HepG2 (cell line): Measurements from ENCODE around the gene SIAH1. TPM values are rescaled to one million over a fixed set of nuclear protein-coding genes. Genes with fewer than 3 reads are reported as not detected.

Experiments used
- ATAC-seq: fragments of 200-7000 bp; cut with Tn5 transposase; 3 replicates; pipeline ENCODE4 v1.9.1; 2020; ENCODE audit warnings: mild to moderate bottlenecking, moderate library complexity
- BruUV-seq: library from RNA; stranded (reverse); fragments of 400-500 nt; replicated peaks from 2 replicates; lab custom pipeline; 2021; lab: Mats Ljungman, UMichigan
- CTCF ChIA-PET: fragments of 300-600 bp; formaldehyde crosslinking; extraction: SDS; loops from one replicate; lab custom pipeline; 2021; ENCODE audit warnings: low total read pairs, inconsistent platforms, low intra/inter-chr PET ratio; lab: Yijun Ruan, JAX
- POLR2A ChIA-PET: fragments of 350-600 bp; sonication (Branson Sonifier 250); formaldehyde crosslinking; loops from one replicate; lab custom pipeline; 2020; ENCODE audit warnings: antibody characterized with exemption, inconsistent platforms; lab: Yijun Ruan, JAX
- DNase-seq: peaks from one replicate; pipeline ENCODE4 v3.0.0-alpha.2; 2015; ENCODE audit warnings: low spot score
- FAIRE-seq: peaks from 3 replicates; lab custom pipeline; 2011; peaks lifted over from hg19 to GRCh38; lab: Jason Lieb, UNC
- H2AFZ ChIP-seq: one replicate; pipeline ENCODE4 v1.6.1; 2011; ENCODE audit warnings: low read length, inconsistent platforms
- H3K27ac ChIP-seq: fragments of 300-600 bp; 3 replicates; pipeline ENCODE4 v1.8.0; 2011; ENCODE audit warnings: mixed run types, mild to moderate bottlenecking, mixed read lengths, low read length, inconsistent platforms; ENCODE audit not compliant: insufficient read depth; ENCODE audit errors: extremely low read length
- H3K27me3 ChIP-seq, 2 experiments: fragments of 200-600 bp in 1 of 2; 2 replicates in 1 of 2; 3 replicates in 1 of 2; pipeline versions ENCODE4 v1.6.0 to v1.8.0; 2011; ENCODE audit warnings: low read length in 2 of 2, mild to moderate bottlenecking in 2 of 2, moderate library complexity in 2 of 2, inconsistent platforms in 1 of 2; ENCODE audit not compliant: insufficient read depth in 2 of 2, control insufficient read depth in 1 of 2
- H3K36me3 ChIP-seq, 2 experiments: fragments of 200-600 bp in 1 of 2; replicated peaks in 1 of 2; 2 replicates in 1 of 2; 3 replicates in 1 of 2; pipeline versions ENCODE4 v1.5.1 to v1.8.0; 2011; ENCODE audit warnings: low read length in 2 of 2, inconsistent platforms in 1 of 2; ENCODE audit not compliant: insufficient read depth in 2 of 2, control insufficient read depth in 1 of 2
- H3K4me1 ChIP-seq: 2 replicates; pipeline ENCODE4 v1.5.1; 2012; ENCODE audit warnings: low read length, inconsistent platforms; ENCODE audit not compliant: insufficient read depth
- H3K4me2 ChIP-seq: 2 replicates; pipeline ENCODE4 v1.6.0; 2011; ENCODE audit warnings: low read depth, low read length, inconsistent platforms
- H3K4me3 ChIP-seq, 3 experiments: fragments of 200-600 bp in 1 of 3; sonication (generic), shearing (Covaris generic) in 1 of 3; replicated peaks in 1 of 3; 2 replicates each; pipeline ENCODE4 v1.5.1; 2011 to 2016; ENCODE audit warnings: low read length in 3 of 3, inconsistent platforms in 2 of 3, low read depth in 2 of 3, mild to moderate bottlenecking in 2 of 3, control low read depth in 1 of 3, mixed read lengths in 1 of 3; ENCODE audit not compliant: insufficient read depth in 1 of 3
- H3K79me2 ChIP-seq: one replicate; pipeline ENCODE4 v1.6.1; 2011; ENCODE audit warnings: low read length, inconsistent platforms; ENCODE audit not compliant: insufficient read depth
- H3K9ac ChIP-seq: 2 replicates; pipeline ENCODE4 v1.6.0; 2011; ENCODE audit warnings: mild to moderate bottlenecking, low read depth, low read length, inconsistent platforms; ENCODE audit not compliant: insufficient read depth
- H3K9me3 ChIP-seq: 2 replicates; pipeline ENCODE4 v1.5.1; 2012; ENCODE audit warnings: mild to moderate bottlenecking, low read length
- H4K20me1 ChIP-seq: 2 replicates; pipeline ENCODE4 v1.6.0; 2011; ENCODE audit warnings: inconsistent platforms, mild to moderate bottlenecking, low read length, moderate library complexity; ENCODE audit not compliant: insufficient read depth
- CEBPG ChIP-seq: IDR thresholded peaks from 2 replicates; pipeline ENCODE4 v1.6.1; 2016
- GFI1 ChIP-seq: sonication (generic); formaldehyde crosslinking; IDR thresholded peaks from 2 replicates; pipeline ENCODE4 v1.5.0; 2020; ENCODE audit warnings: missing genetic modification reagents, mild to moderate bottlenecking, borderline replicate concordance
- IRX3 ChIP-seq: sonication (generic); formaldehyde crosslinking; IDR thresholded peaks from 2 replicates; pipeline ENCODE4 v1.8.1; 2023; ENCODE audit warnings: mild to moderate bottlenecking, low read depth, missing genetic modification reagents, borderline replicate concordance
- KDM2A ChIP-seq: sonication (generic); formaldehyde crosslinking; IDR thresholded peaks from 2 replicates; pipeline ENCODE4 v1.4.0; 2020; ENCODE audit warnings: low read depth, missing genetic modification reagents, borderline replicate concordance
- MED8 ChIP-seq: sonication (generic); formaldehyde crosslinking; IDR thresholded peaks from 2 replicates; pipeline ENCODE4 v1.8.1; 2023; ENCODE audit warnings: mild to moderate bottlenecking, missing genetic modification reagents; ENCODE audit not compliant: insufficient replicate concordance
- NFATC3 ChIP-seq: sonication (generic); formaldehyde crosslinking; IDR thresholded peaks from 2 replicates; pipeline ENCODE4 v1.5.1; 2020; ENCODE audit warnings: mild to moderate bottlenecking, missing genetic modification reagents
- STAT5B ChIP-seq: sonication (generic); formaldehyde crosslinking; IDR thresholded peaks from 2 replicates; pipeline ENCODE4 v1.4.0; 2020; ENCODE audit warnings: missing genetic modification reagents
- ZNF12 ChIP-seq: sonication (generic); formaldehyde crosslinking; IDR thresholded peaks from 2 replicates; pipeline ENCODE4 v1.5.0; 2020; ENCODE audit warnings: missing genetic modification reagents
- WGBS: methylation state at CpG from one replicate; pipeline ENCODE4 v1.1.6; 2017; ENCODE audit warnings: low lambda C conversion rate; 5-methylcytosine and 5-hydroxymethylcytosine counted together
- in situ Hi-C: cut with HindIII; loops from 2 replicates; pipeline ENCODE4 v1.10.0; 2017; ENCODE audit warnings: low pct_unique_long_range_greater_than_20kb; ENCODE audit not compliant: extremely low pct_ligation_motif_present
- intact Hi-C: fragments of 100-400 bp; cut with micrococcal nuclease; formaldehyde crosslinking; loops from one replicate; pipeline ENCODE4 v1.10.0; 2022; ENCODE audit not compliant: unreplicated experiment
- polyA plus RNA-seq, 8 experiments: library from polyadenylated mRNA; depleted of rRNA in 3 of 8; stranded (reverse) in 7 of 8; unstranded in 1 of 8; fragments of >200 nt; fragmentation: Illumina TruSeq in 4 of 8; extraction: Trizol in 4 of 8; gene quantifications; 2 replicates each; pipeline versions ENCODE4 v1.2.1 to v1.2.3, GENCODE V29; 2011 to 2016; ENCODE audit warnings: low read depth in 4 of 8, missing spikeins in 1 of 8, mixed read lengths in 1 of 8; ENCODE audit not compliant: insufficient read depth in 1 of 8
- total RNA-seq, 5 experiments: library from RNA; depleted of rRNA; stranded (reverse); fragments of >200 nt; fragmentation: Illumina TruSeq; extraction: Trizol; gene quantifications; 2 replicates each; pipeline ENCODE4 v1.2.3, GENCODE V29; 2016; ENCODE audit warnings: low read depth in 1 of 5
- TF ChIP-seq, protein P1 (sequence below): sonication (generic); formaldehyde crosslinking; IDR thresholded peaks from 2 replicates; pipeline ENCODE4 v1.8.1; 2023; ENCODE audit warnings: mild to moderate bottlenecking, moderate library complexity, missing genetic modification reagents
- TF ChIP-seq, protein P2 (sequence below), 2 experiments: fragments of 450-650 bp in 1 of 2; sonication (generic) in 1 of 2; formaldehyde crosslinking; IDR thresholded peaks; 2 replicates each; pipeline versions ENCODE4 v1.5.0 to v1.8.0; 2020 to 2022; ENCODE audit warnings: mild to moderate bottlenecking in 1 of 2, missing genetic modification reagents in 1 of 2
- TF ChIP-seq, protein P3 (sequence below): sonication (generic); formaldehyde crosslinking; IDR thresholded peaks from 2 replicates; pipeline ENCODE4 v1.8.0; 2022; ENCODE audit warnings: low read depth, missing genetic modification reagents
- TF ChIP-seq, protein P4 (sequence below): fragments of 450-650 bp; IDR thresholded peaks from 2 replicates; pipeline ENCODE4 v1.6.1; 2017; ENCODE audit warnings: mild to moderate bottlenecking
- TF ChIP-seq, protein P5 (sequence below), 2 experiments: sonication (generic) in 1 of 2; formaldehyde crosslinking in 1 of 2; IDR thresholded peaks; 2 replicates each; pipeline versions ENCODE4 v1.4.0 to v1.6.1; 2018 to 2020; ENCODE audit warnings: missing genetic modification reagents in 2 of 2, borderline replicate concordance in 1 of 2, low read depth in 1 of 2, mild to moderate bottlenecking in 1 of 2, missing biosample characterization in 1 of 2

Gene SIAH1
- total and polyA plus RNA-seq, 2 of the 13 experiments (the other 11 are each of a cell fraction or from before 2014, with no cell fraction given) = 16.0 to 28.6 TPM

DNA sequence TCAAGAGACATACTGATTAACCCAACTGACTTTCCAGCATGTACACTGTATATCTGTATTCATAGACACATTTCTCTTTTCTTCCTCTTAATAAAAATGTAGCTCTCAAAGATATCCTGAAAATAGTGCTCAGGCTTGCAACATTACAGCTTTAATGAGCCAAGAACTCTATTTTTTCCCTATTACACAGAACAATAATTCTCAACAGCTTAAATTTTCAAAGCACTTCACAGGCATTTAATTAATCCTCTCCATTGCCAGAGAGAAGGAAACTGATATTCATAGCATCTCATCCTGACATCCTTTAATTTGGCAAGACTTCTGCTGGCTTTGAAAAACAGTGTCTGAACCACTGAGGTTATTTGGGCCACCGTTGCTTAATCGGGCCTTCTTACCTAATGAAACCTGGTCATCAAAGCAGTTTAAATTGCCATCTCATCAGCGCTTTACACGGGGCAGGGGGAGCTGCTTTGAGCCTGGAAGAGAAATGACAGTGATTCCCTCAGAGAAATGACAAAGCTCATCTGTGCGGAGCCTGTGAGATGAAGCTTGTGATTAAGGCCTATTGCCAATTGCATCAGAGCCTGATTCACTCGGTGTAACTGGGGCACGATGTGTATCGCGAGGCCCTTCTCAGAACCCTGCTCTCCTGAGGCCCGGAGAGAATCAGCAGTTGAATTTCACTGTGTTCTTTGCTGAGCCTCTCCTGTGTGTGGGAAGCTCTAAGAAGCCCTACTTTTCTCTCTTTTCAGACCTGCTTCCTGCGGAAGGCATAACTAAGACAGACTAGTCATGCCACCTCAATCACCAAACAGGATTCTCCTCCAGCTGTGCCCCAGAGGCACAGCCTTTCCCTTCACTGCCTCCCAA is 8.5 kb upstream of the SIAH1 start (continued):
- TF ChIP-seq, protein P1, sequence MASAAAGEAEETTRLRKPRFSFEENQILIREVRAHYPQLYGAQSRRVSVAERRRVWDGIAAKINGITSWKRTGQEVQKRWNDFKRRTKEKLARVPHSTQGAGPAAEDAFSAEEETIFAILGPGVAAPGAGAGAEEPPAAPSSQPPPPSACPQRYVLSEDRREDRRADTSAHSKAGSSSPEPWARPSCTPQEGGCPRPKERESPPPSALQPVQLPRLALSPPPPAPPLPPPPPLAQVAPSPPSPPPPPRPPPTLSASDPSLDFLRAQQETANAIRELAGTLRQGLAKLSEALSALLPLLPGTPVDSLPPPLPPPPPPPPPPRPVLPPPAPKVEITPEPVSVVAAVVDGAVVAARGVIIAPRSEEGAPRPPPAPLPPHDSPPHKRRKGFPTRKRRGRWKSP (CRISPR knock-in tag) = no peak
- TF ChIP-seq NFATC3 (CRISPR knock-in tag) (no peak), GFI1 (CRISPR knock-in tag) (no peak), STAT5B (CRISPR knock-in tag) (no peak), CEBPG (peak; percentile 44; the same call in 1 of the 2 replicates)
- TF ChIP-seq, protein P2, sequence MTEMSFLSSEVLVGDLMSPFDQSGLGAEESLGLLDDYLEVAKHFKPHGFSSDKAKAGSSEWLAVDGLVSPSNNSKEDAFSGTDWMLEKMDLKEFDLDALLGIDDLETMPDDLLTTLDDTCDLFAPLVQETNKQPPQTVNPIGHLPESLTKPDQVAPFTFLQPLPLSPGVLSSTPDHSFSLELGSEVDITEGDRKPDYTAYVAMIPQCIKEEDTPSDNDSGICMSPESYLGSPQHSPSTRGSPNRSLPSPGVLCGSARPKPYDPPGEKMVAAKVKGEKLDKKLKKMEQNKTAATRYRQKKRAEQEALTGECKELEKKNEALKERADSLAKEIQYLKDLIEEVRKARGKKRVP (CRISPR knock-in tag; IDR thresholded peaks at IDR 0.05) = peak in 1 of 2 experiments; percentile 57; a peak in 2 of 4 replicates
- TF ChIP-seq, protein P3, sequence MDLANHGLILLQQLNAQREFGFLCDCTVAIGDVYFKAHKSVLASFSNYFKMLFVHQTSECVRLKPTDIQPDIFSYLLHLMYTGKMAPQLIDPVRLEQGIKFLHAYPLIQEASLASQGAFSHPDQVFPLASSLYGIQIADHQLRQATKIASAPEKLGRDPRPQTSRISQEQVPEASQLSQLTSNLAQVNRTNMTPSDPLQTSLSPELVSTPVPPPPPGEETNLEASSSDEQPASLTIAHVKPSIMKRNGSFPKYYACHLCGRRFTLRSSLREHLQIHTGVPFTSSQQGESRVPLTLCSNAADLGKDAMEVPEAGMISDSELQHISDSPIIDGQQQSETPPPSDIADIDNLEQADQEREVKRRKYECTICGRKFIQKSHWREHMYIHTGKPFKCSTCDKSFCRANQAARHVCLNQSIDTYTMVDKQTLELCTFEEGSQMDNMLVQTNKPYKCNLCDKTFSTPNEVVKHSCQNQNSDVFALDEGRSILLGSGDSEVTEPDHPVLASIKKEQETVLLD = no peak

DNA sequence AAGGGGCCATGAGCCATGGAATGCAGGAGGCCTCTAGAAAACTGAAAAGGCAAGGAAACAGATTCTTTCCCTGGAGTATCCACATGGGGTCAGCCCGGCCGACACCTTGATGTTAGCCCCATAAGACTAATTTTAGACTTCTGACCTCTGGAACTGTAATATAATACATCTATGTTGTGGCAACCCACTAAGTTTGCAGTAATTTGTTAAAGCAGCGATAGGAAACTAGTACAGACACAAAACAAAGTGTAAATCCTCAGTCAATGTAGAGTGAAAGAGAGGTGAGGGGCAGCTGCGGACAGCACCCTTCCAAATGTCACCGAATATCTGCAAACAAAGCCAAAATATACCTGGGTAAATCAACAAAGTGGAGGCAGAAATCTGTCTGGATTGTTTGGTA is 7.2 kb upstream of the SIAH1 start:
- BruUV-seq = no TSS peak
- Histone ChIP-seq H3K4me3 (no peak overlapping the region), H3K9ac (no peak overlapping the region), H3K36me3 (no peaks in the 10 kb centered on the region), H3K79me2 (no peaks in the 10 kb centered on the region), H3K27ac (no peak overlapping the region), H2AFZ (no peak overlapping the region), H4K20me1 (no peaks in the 10 kb centered on the region), H3K9me3 (no peaks in the 10 kb centered on the region), H3K4me1 (peaks cover 60% of the 10 kb centered on the region), H3K4me2 (peak overlapping the region; percentile 8), H3K27me3 (peaks cover 0 to 13% of the 10 kb centered on the region in 2 experiments; a peak in 3 of 5 replicates)
- FAIRE-seq = no peak
- ATAC-seq = peak; percentile 12; the same call in 1 of the 3 replicates
- no peak for DNase-seq
- POLR2A ChIA-PET = no interaction called here
- intact Hi-C loops (no loop called here), in situ Hi-C loops (no loop called here)
- WGBS = 24% methylated on average over 5 of the region's 5 CpGs
- CTCF ChIA-PET = no interaction called here
- TF ChIP-seq ZNF12 = peak; percentile 91
- TF ChIP-seq IRX3 = no peak
- no peak for TF ChIP-seq MED8 (CRISPR knock-in tag)
- TF ChIP-seq, protein P4, sequence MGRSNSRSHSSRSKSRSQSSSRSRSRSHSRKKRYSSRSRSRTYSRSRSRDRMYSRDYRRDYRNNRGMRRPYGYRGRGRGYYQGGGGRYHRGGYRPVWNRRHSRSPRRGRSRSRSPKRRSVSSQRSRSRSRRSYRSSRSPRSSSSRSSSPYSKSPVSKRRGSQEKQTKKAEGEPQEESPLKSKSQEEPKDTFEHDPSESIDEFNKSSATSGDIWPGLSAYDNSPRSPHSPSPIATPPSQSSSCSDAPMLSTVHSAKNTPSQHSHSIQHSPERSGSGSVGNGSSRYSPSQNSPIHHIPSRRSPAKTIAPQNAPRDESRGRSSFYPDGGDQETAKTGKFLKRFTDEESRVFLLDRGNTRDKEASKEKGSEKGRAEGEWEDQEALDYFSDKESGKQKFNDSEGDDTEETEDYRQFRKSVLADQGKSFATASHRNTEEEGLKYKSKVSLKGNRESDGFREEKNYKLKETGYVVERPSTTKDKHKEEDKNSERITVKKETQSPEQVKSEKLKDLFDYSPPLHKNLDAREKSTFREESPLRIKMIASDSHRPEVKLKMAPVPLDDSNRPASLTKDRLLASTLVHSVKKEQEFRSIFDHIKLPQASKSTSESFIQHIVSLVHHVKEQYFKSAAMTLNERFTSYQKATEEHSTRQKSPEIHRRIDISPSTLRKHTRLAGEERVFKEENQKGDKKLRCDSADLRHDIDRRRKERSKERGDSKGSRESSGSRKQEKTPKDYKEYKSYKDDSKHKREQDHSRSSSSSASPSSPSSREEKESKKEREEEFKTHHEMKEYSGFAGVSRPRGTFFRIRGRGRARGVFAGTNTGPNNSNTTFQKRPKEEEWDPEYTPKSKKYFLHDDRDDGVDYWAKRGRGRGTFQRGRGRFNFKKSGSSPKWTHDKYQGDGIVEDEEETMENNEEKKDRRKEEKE = no peak
- no peak for TF ChIP-seq KDM2A (CRISPR knock-in tag)
- TF ChIP-seq, protein P5, sequence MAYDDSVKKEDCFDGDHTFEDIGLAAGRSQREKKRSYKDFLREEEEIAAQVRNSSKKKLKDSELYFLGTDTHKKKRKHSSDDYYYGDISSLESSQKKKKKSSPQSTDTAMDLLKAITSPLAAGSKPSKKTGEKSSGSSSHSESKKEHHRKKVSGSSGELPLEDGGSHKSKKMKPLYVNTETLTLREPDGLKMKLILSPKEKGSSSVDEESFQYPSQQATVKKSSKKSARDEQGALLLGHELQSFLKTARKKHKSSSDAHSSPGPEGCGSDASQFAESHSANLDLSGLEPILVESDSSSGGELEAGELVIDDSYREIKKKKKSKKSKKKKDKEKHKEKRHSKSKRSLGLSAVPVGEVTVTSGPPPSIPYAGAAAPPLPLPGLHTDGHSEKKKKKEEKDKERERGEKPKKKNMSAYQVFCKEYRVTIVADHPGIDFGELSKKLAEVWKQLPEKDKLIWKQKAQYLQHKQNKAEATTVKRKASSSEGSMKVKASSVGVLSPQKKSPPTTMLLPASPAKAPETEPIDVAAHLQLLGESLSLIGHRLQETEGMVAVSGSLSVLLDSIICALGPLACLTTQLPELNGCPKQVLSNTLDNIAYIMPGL (CRISPR knock-in tag; IDR thresholded peaks at IDR 0.05; ENCODE audit: borderline replicate concordance in 1 of 2, low read depth in 1 of 2) = no peak
